SHP77 (cell line): ENCODE measurements around the gene ZNF438.
"Not testable (repeated sequence)": the region's sequence is repeated elsewhere in the genome, so short reads cannot be mapped to it uniquely, and the experiment has no call there.

Experiments
- DNase-seq, 2 experiments: peaks; one replicate each; lab custom pipeline; 2025; lab: John Stamatoyannopoulos, UW

Gene ZNF438

GRCh38 chr10:31031558-31032257 lies at the start of gene ZNF438:
Gene ZNF438, minus strand, starts transcription at chr10:31031865. Its CDS starts 154,831 bp downstream, at chr10:30877034.
- DNase-seq = peak; percentile 69 to 85

GRCh38 chr10:31076610-31076988 lies 44.9 kb upstream of the ZNF438 start:
- DNase-seq = no peak

GRCh38 chr10:31075881-31076609 lies 44.4 kb upstream of the ZNF438 start:
- no peak for DNase-seq

- DNase-seq = no peak
These were observed 43.8 kb upstream of the ZNF438 start for GRCh38 chr10:31075434-31075833.

- DNase-seq = no peak
These were observed 43.0 kb upstream of the ZNF438 start for GRCh38 chr10:31074722-31075086.

GRCh38 chr10:31073996-31074721 lies 42.5 kb upstream of the ZNF438 start:
- no peak for DNase-seq

GRCh38 chr10:31073211-31073610 lies 41.5 kb upstream of the ZNF438 start:
- DNase-seq = no peak

- no peak for DNase-seq
These were observed 40.8 kb upstream of the ZNF438 start for GRCh38 chr10:31072451-31072850.

GRCh38 chr10:31071232-31072005 lies 39.8 kb upstream of the ZNF438 start:
- DNase-seq = no peak

GRCh38 chr10:31070691-31071090 lies 39.0 kb upstream of the ZNF438 start:
- DNase-seq = no peak

GRCh38 chr10:31070025-31070424 lies 38.4 kb upstream of the ZNF438 start:
- no peak for DNase-seq

GRCh38 chr10:31069411-31069810 lies 37.7 kb upstream of the ZNF438 start:
- no peak for DNase-seq

- no peak for DNase-seq
These were observed 32.7 kb upstream of the ZNF438 start for GRCh38 chr10:31064348-31064747.

GRCh38 chr10:31063841-31064240 lies 32.2 kb upstream of the ZNF438 start:
- no peak for DNase-seq

GRCh38 chr10:31062856-31063255 lies 31.2 kb upstream of the ZNF438 start:
- DNase-seq = no peak

GRCh38 chr10:31061941-31062340 lies 30.3 kb upstream of the ZNF438 start:
- no peak for DNase-seq

- no peak for DNase-seq
These were observed 27.4 kb upstream of the ZNF438 start for GRCh38 chr10:31058795-31059703.

GRCh38 chr10:31056678-31057077 lies 25.0 kb upstream of the ZNF438 start:
- DNase-seq = not testable (repeated sequence)

GRCh38 chr10:31055573-31056251 lies 24.0 kb upstream of the ZNF438 start:
- DNase-seq = no peak

- no peak for DNase-seq
These were observed 20.0 kb upstream of the ZNF438 start for GRCh38 chr10:31051703-31052102.

- DNase-seq = no peak
These were observed 11.0 kb upstream of the ZNF438 start for GRCh38 chr10:31042670-31043069.
